Stimulated activated CD4-positive, alpha-beta T cell treated with anti-CD3 and anti-CD28 coated beads, Interleukin-15, amount 100 ng/mL, for 1 hour (primary cell): ENCODE data around the gene MICAL1.
"Not testable (repeated sequence)": the region's sequence is repeated elsewhere in the genome, so short reads cannot be mapped to it uniquely, and the experiment has no call there.

Experiments
- DNase-seq, 2 donors: peaks; one replicate each; pipeline ENCODE4 v3.0.0-alpha.2; 2020; ENCODE audit warnings: low read depth in 1 of 2, low spot score in 1 of 2

Gene MICAL1

DNA sequence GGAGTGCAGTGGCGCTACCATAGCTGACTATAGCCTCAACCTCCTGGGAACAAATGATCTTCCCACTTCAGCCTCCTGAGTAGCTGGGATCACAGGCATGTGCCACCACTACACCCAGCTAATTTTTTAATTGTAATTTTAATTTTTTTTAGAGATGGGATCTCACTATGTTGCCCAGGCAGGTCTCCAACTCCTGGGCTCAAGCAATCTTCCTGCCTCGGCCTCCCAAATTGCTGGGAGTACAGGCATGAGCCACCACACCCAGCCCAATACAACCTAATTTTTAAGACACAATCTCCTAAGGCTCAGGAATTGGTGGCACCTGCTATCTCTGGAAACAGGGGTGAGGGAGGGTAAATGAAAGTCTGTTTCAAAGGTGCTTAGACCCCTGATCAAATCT, 21.6 kb upstream of the MICAL1 start:
- DNase-seq, result no peak

DNA sequence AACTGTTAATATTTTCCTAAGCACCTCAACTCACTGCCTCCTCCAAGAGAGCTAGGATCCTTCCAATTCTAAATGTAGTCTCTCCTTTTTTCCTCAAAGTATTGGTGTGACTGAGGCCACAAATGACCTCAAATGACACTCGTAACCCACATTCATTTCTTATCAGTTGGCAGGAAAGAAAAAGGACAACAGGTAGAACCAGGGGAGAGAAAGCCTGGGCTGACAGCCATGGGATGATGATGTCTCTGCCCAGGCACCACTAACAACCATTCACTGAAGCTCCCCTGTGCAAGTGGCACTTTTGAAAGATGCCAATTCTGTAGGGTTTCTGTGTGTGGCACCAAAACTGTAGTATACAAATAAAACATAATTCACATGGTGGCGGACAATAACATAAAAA, 20.1 kb upstream of the MICAL1 start:
- DNase-seq, result no peak

DNA sequence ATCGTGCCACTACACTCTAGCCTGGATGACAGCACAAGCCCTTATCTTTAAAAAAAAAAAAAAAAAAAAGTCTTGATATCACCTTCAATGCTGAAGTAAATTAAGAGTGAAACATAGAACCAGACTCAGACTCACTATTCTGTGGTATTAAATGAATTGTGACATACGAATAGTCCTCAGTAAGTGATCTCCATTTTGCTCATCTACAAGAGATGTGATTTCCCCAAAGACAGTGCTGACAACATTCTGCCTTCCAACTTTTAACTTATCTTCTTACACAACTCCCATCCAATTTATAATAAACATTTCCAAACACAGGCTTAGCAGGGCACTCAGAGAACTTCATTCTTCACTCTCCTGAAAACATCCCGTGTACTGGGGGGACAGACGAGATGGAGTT, 19.4 kb upstream of the MICAL1 start:
- no peak for DNase-seq

DNA sequence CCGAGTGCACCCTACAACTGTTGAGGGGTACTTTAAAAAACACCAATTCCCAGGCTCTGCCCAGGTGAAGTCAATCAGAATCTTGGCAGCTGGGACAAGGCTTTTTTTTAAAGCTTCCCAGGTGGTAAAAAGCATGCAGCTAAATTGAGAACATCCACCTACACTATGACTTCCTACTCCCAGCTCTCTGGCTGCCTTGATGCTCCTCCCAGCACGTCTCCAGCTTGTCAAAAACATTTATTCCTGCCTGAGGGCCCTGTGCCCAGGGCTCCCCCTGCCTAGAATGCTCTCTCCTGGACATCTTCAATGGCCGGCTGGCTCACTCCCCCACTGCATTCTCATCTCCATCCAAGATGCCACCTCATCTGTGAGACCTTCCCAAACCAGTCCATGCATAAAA, 17.5 kb upstream of the MICAL1 start:
- no peak for DNase-seq

DNA sequence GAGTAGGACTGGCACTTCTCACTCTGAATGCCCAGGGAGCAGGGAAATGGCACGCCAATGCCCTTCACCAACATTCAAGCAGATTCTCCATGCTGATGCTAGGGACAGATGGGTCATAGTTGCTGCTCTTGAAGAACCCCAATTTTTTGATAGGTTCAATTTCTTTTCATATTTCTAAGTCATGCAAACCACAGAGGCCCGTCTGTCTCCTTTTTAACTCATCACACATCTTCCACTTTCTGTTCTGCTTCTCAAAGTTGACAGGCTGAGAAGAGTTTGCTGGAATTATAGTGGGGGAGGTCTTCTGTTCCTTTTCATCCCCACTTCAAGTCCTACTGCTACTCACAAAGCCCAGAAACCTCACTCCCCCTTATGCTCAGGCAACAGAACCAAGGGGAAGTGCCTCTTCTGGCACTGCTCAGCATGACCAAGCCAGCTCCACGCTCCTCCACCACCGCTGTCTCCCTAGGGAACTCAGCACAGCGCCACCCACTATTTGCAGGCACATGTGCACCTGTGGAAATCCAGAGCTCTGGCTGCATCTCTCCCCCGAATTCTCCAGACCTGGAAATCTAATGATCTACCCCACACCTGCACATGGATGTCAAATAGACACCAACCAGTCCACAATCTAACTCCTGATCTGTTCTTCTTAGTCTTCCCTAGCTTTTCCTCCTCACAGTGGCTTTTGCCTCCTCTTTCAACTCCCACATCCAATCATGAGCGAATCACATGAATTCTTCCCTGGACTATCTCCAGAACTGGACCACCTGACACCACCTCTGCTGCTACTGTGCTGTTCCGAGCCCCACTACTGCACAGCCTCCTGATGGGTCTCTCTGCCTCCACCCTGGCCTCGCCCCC, 16.8 kb upstream of the MICAL1 start:
- DNase-seq, result no peak

DNA sequence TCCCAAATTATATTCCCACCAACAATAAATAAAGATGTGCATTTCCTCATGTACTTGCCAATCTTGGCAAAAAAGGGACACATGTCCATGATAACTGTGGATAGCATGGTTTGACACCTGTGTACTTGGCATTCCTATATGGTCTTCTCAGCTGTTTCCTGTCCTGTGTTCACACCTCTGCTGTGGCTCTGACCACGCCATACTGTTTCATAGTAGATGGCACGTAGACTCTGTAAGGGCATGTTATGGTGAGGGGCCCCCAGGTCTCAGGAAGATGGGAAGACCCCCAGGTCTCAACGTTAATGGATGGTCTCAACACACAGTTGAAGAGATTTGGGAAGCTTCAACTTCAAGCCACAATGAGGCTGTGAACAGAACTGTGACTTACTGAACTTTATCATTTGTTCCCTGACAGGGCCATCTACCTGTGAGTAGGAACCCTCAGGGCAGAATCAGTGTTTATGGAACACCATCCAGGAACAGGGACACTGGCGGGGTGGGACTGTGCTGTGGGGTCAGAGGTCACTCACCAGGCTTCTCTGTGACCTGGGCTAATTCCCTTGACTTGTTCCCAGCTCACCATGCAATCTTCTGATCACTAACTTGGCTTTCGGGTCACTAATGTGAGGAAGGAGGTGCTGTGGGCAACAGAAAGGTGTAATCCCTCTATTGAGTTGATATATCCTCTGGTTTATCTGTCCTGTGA, 15.7 kb upstream of the MICAL1 start:
- no peak for DNase-seq

DNA sequence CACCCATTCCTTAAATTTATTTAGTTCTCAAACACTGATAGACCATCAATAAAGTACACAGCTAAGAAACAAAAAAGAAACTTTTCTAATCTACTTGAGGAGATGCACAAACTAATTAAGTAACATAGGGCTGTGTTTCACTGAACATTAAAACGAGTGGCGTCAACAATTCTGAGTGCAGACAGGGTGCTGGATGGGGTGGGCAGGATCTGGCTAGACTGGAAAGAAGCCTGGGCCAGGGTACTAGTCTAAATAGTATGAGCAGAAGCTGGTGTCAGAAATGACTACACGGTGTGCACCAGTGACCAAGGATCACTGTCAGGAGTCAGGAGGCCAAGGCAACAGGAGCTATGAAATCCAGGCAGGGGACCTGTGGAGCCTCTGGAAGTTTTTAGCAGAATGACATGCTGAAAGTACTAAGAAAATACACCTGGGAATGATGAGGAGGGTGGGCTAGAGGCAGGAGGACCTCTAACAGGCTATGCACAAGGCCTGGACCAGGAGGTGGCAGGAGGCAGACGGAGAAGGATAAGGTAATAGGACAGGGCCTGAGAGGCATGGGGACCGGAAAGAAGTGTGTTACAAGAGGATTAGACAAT, 14.1 kb upstream of the MICAL1 start:
- no peak for DNase-seq

DNA sequence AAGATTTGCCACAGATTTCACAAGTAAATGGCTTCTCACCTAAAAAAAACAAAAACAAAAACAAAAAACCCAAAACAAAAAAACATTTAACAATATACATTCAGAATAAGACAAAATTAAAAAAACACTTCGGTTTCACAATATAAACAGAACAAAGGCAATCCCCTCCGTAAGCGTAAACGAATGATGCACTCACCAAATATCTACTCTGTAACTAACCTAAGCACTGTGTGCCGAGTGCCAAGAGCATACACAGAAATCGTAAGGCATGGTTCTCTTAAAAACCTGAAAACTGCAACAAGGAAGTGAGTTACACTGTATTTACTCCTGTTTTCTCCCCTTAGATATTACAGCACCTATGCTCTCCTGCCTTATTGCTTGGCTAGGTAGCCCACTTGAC, 12.1 kb upstream of the MICAL1 start:
- DNase-seq, result no peak

DNA sequence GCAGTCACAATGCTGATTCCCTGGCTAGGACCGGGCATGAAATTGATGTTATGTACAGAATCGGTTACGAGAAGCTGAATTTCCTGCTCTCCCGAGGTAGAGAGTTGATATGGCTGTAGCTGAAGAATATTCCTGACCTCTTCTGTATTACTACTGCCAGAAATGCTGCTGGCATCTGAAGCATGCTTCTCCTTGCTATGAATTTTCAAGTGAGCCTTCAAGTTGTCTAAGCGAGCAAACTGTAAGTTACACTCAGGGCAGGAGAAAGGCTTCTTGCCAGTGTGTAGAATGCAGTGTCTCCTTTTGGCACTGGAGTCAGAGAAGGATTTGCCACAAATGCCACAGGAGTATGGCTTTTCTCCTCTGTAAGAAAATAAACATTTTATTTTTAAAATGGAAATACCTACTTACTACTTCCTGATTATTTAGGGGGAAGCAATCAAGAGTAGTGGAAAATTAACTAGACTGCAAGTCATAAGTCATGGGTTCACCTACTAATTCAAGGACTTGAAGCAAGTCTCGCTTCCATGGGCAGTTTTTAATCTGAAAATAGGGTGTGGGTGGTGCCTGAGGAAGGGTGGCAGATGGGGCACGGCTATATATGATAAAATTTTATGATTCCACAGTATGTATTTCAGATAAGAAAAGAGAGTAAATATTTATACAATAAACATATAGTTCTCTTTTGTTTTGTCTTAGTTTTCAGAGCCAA, 10.8 kb upstream of the MICAL1 start:
- DNase-seq, result no peak

DNA sequence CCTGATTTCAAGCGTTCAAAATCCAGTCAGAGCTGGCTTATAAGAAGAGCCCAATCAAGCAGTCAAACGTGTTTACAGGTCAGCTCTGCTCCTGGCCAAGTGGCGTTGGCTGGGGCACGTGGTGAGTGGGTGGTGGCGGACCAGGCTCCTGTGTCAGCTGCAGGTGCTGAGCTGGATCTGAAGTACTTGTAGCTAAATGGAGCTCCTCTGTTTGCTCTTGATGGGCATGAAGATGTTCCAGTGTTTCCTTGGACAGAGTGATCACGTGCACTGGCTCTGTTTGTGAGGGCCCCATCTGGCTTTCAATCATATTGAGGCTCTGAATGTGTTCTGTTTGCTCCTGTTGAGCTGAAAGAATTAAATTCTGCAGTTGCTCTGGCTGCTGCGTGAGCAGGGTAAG, 10.2 kb upstream of the MICAL1 start:
- DNase-seq, result no peak

DNA sequence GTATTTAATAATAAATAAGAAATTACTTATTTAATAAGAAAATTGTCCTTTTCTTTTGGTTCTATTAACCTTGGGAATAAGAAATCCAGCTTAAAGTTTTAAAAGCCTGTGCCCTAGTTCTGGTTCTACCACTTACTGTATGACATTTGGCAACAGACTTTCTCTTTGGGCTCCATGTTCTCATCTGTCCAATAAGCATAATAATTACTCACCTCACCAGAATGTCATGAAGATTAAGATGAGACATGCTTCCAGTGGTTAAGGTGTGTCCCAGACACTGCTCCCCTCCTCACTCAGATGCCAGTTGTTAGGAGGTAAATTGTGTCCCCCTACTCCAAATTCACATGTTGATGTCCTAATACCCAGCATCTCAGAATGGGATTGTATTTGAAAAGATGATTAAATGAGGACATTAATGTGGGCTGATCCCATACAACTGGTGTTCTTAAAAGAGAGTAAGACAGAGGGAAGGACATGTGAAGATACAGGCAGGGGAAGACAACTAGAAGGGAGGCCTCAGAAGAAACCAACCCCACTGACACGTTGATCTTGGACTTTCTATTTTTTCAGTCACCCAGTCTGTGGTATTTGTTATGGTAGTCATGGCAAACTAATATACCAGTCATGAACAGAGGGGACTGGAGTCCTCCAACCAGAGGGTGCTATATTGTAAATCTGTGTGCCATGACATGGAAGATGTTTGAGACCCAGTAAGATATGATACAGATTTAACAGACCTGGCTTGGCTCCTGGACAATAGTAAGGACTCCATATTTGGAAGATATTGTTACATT, 6.4 kb upstream of the MICAL1 start:
- no peak for DNase-seq

DNA sequence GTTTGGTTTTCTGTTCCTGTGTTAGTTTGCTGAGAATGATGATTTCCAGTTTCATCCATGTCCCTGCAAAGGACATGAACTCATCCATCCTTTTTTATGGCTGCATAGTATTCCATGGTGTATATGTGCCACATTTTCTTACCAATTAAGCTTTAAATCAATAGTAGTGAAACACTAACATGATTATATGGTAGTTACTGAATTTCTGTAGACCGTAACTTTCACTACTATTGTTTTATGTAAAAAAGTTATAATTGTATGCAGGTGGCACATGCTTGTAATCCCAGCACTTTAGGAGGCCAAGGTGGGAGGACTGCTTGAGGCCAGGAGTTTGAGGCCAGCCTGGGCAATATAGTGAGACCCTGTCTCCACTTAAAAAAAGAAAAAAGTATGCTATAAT, 5.6 kb upstream of the MICAL1 start:
- DNase-seq, result not testable (repeated sequence)

DNA sequence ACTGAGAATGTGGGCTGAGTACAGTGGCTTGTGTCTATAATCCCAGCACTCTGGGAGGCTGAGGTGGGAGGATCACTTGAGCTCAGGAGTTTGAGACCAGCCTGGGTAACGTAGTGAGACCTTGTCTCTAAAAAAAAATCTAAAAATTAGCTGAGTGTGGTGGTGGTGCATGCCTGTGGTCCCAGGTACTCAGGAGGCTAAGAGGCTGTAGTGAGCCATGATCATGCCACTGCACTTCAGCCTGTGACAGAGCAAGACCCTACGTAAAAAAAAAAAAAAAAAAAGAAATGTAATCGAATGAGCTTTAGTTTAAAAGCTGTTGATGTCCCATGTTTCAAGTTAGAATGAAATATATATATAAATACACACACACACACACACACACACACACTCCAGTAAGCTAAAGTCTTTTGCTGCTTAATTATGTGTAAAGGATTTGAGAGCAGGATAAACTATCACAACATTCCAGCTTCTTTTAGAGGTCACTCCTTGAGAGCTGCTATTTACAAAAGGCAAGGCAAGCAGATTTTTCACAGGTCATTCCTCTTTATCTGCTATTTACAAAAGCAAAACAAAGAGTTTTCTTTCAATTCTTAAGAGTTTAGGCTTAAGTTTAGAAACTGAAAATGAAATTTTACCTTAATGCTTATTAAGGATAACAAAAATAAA, 4.7 kb upstream of the MICAL1 start:
- DNase-seq, result no peak

DNA sequence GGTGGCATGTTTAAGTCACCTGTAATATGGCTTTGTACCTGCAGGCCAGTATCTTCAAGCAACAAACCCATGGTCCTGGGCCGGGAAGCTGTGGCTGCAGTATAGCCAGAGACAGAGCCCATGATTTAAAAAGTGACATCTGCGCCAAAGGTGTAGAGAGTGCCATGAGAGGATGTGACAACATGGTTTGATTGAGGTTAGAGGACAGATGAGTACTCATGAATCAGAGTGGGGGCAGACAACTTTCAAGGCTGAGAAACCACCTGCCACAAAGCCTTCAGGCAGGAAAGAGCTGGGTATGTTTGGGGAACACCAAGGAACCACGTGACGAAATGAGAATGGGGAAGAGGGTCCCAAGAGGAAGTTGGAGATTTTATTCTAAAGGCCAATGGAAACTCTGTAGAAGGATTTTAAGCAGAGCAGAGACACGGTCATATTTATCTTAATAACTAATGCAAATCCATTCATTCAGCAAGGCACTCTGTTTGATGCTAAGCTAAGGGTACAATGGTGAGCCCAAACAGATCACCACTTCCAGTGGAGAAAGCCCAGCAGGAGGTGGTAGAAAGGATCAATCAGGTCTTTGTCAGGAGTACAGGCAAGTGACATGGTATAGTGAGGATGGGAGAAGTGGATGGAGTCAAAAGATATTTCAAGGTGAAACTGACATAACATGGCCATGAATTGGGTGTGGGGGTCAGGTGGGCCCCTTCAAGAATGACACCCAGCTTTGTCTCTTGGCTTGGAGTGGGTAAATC, 3.4 kb upstream of the MICAL1 start:
- no peak for DNase-seq

DNA sequence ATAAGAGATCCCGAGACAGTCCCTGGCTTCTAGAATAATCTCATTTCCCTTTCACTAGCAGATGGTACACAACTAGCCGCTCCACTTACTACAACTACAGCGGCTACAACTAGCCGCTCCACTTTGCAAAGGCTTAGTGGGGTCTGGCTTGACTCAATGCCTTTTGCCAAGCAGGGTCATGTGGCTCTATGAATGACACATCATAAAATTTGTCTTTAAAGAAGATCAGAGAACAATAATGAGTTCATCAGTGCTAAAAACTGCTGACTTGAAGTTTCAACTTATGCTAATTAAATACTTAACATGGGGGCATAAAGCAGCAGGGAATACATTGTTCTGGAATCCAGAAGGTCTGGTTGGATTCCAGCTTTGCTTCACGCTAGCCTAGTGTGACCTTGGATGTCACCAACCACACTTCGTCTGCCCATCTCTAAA, 2.0 kb upstream of the MICAL1 start:
- DNase-seq, result no peak

DNA sequence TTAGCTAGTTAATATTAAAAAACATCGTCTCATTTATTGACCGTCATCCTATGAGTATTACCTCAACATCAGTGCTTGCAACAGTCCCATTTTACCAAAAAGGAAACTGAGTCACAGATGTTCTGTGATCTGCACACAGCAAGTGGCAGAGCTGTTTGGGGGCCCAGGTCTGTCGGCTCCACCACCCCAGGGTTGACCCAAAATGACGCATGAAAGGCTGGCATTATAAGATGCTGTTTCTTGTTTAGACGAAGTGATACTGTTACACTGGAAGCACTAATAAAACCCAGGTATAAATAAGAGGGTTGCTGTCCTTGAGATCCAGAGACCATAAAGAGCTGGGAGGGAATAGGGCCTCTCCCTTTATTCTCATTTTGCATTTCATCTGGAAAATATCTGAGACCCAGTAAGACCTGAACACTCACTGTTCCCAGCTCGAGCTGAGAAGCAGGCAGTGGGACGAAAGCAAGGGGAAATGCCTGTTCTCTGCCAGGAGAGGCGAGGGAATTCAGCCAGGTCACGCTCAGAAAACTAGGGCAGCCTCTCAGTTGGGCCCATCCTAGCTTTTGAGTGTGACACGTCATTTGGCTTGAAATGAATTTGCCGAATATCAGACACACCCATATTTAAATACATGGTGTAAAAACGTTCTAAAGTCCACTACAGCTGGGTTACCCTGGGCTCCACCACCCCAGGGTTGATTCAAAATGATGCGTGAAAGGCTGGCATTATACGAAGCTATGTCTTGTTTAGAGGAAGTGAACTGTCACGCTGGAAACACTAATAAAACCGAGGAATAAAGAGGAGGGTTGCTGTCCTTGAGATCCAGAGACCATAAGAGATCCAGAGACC, 1.4 kb upstream of the MICAL1 start:
- no peak for DNase-seq

DNA sequence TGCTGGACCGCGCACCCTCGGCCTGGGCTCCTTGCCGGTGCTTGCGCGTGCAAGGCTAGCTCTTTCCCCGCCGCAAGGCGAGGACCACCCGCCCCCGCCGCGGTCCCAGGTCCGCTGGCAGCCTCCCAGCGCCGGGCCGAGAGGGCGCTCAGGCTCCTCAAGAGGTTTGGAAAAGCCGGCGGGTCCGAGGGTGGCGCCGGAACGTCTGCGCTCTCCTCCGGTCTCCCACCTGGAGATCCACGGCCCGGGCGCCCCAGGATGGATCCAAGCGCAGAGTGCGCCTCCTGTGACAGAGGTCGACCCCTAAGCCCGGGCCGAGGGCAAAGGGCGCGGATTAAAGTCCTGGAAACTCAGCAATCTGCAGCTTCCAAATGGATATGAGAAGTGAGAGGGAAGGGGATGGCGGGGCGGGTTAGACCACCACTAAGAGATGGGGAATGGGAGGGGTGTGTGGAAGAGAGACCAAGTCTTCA, 575 bp upstream of the MICAL1 start:
- no peak for DNase-seq
